SK-N-MC (cell line): Measurements from ENCODE around the gene ANKRD22.
"Not testable (repeated sequence)": the region's sequence is repeated elsewhere in the genome, so short reads cannot be mapped to it uniquely, and the experiment has no call there.

Source experiments
- DNase-seq: peaks from one replicate; pipeline ENCODE4 v3.0.0-alpha.2; 2011; ENCODE audit warnings: low read depth, low spot score
- H3K27ac ChIP-seq: fragments of 200-600 bp; sonication (generic); 2 replicates; pipeline ENCODE4 v1.5.1; 2016; ENCODE audit warnings: mixed run types
- H3K36me3 ChIP-seq: fragments of 200-600 bp; sonication (generic); 2 replicates; pipeline ENCODE4 v1.6.1; 2017; ENCODE audit warnings: antibody characterized with exemption, low read length, mixed read lengths; ENCODE audit not compliant: insufficient read depth
- H3K4me3 ChIP-seq: fragments of 200-600 bp; sonication (generic); 2 replicates; pipeline ENCODE4 v1.5.1; 2016
- H3K9ac ChIP-seq: fragments of 200-600 bp; sonication (generic); 2 replicates; pipeline ENCODE4 v1.8.0; 2017; ENCODE audit warnings: mixed run types, mixed read lengths; ENCODE audit not compliant: insufficient read length
- H3K9me3 ChIP-seq: fragments of 200-600 bp; sonication (generic); 2 replicates; pipeline ENCODE4 v1.6.1; 2017; ENCODE audit warnings: low read depth, mild to moderate bottlenecking, antibody characterized with exemption, low read length, moderate library complexity, mixed read lengths
- EZH2 ChIP-seq: fragments of 200-600 bp; sonication (generic); IDR thresholded peaks from one replicate; pipeline ENCODE4 v1.6.1; 2017; ENCODE audit warnings: antibody characterized with exemption
- FOXP2 ChIP-seq: optimal IDR thresholded peaks from 2 replicates; pipeline ENCODE3; 2011; ENCODE audit warnings: mild to moderate bottlenecking, moderate library complexity; ENCODE audit not compliant: insufficient read depth; ENCODE audit errors: extremely low read length, control extremely low read depth
- POLR2AphosphoS5 ChIP-seq: IDR thresholded peaks from 2 replicates; pipeline ENCODE4 v1.6.1; 2012; ENCODE audit warnings: mild to moderate bottlenecking, low read depth, low read length, borderline replicate concordance

ANKRD22 gene

GRCh38 chr10:88890681-88891381 lies 39.2 kb upstream of the ANKRD22 start:
- H3K4me3 ChIP-seq: no peak overlapping the region
- no peaks in the 10 kb centered on the region for H3K9me3 ChIP-seq
- H3K27ac ChIP-seq: no peak overlapping the region
- DNase-seq: no peak
- no peak overlapping the region for H3K9ac ChIP-seq
- H3K36me3 ChIP-seq: no peaks in the 10 kb centered on the region
- TF ChIP-seq POLR2AphosphoS5 (no peak), FOXP2 (no peak), EZH2 (no peak)

DNA sequence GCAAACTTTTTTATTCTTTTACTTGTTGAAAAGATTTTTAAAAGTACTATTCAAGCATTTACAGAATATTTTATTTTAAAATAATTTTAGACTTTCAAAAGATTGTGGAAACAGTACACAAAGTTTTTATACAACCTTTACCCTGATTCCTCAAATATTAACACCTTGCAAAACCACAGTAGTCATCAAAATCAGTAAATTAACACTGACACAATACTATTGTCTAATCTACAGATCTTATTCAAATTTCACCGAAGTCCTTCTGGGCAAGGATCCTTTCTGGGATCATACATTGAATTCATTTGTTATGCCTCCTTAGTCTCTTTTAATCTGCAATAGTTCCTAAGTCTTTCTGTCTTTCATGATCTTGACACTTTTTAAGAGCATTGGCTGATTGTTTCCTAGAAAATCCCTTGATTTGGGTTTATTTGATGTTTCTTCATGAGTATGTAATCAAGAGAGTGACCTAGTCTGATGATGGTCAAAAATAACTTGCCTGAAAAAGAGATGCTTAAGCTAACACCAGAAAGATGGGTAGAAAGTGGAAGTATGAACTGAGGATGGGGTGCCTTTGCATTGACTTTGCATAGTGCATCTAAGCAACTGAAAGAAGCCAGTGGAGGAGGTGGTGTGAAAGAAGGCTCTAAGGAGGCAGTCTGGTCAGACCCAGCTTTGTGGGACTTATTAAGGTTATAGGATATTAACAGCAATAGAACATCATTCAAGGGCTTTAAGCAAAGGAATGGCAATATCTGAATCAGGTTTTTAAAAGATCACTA lies 38.1 kb upstream of the ANKRD22 start:
- Histone ChIP-seq H3K4me3 (no peak overlapping the region), H3K9me3 (no peaks in the 10 kb centered on the region), H3K36me3 (no peaks in the 10 kb centered on the region), H3K27ac (no peak overlapping the region), H3K9ac (no peak overlapping the region)
- DNase-seq: no peak
- TF ChIP-seq EZH2: no peak
- TF ChIP-seq POLR2AphosphoS5: no peak
- no peak for TF ChIP-seq FOXP2

DNA sequence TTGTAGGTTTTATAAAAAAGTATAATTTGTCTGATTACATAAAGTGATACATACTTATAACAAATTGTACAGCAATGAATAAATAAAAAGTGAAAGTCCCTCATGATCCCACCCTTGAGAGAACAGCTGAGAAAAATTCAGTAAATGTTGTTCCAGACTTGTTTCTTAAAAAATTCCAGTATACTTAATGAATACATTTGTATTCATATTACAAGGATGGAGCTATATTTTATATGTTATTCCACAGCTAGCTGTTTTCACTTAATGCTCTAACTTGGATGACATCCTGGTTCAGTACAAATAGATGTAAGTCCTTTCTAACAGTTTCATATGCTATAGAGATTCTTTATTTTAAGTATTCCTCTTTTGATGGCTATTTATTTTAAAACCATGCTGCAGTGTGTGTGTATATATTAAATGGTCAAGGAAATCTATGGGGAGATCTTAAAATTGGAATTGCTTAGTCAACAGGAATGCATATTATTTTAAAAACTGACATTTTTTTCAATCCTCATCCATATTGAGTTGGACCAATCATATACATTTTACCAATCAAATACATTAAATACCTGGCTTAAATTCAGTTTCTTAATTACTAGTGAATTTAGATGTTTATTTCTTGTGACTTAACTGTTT lies 37.3 kb upstream of the ANKRD22 start:
- DNase-seq: no peak
- no peak overlapping the region for H3K9ac ChIP-seq
- H3K27ac ChIP-seq: no peak overlapping the region
- H3K36me3 ChIP-seq: no peaks in the 10 kb centered on the region
- H3K9me3 ChIP-seq: no peaks in the 10 kb centered on the region
- no peak for TF ChIP-seq EZH2
- no peak overlapping the region for H3K4me3 ChIP-seq

GRCh38 chr10:88886557-88886956 lies 34.9 kb upstream of the ANKRD22 start:
- no peaks in the 10 kb centered on the region for H3K36me3 ChIP-seq
- DNase-seq: no peak
- H3K9me3 ChIP-seq: no peaks in the 10 kb centered on the region
- no peak overlapping the region for H3K9ac ChIP-seq
- H3K4me3 ChIP-seq: no peak overlapping the region
- no peak for TF ChIP-seq POLR2AphosphoS5
- no peak for TF ChIP-seq FOXP2
- H3K27ac ChIP-seq: no peak overlapping the region

DNA sequence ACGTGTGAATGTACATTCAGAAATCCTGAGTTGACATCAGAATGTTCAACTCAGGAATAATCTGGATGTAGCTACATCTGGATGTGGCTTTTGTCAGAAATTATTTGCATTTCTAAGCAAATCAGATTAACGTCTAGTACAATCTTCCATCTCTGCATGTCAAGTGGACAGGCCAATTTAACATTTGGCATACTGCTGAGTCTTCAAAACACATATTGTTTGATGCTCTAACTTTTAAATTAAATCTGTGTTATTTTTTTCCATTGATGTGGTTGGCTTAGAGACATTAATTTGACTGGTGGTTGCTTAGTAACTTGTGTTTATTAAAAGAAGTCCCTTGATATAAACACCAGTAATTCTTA lies 31.8 kb upstream of the ANKRD22 start:
- TF ChIP-seq EZH2 (no peak), POLR2AphosphoS5 (no peak)
- no peaks in the 10 kb centered on the region for H3K36me3 ChIP-seq
- H3K9me3 ChIP-seq: no peaks in the 10 kb centered on the region
- no peak overlapping the region for H3K9ac ChIP-seq
- no peak overlapping the region for H3K4me3 ChIP-seq
- no peak overlapping the region for H3K27ac ChIP-seq
- DNase-seq: no peak

GRCh38 chr10:88882646-88883447 lies 31.2 kb upstream of the ANKRD22 start:
- H3K27ac ChIP-seq: peak overlapping the region; percentile 86
- peak overlapping the region; percentile 81 for H3K4me3 ChIP-seq
- not testable (repeated sequence) for H3K9me3 ChIP-seq, H3K36me3 ChIP-seq, H3K9ac ChIP-seq
- DNase-seq: peak; percentile 28

DNA sequence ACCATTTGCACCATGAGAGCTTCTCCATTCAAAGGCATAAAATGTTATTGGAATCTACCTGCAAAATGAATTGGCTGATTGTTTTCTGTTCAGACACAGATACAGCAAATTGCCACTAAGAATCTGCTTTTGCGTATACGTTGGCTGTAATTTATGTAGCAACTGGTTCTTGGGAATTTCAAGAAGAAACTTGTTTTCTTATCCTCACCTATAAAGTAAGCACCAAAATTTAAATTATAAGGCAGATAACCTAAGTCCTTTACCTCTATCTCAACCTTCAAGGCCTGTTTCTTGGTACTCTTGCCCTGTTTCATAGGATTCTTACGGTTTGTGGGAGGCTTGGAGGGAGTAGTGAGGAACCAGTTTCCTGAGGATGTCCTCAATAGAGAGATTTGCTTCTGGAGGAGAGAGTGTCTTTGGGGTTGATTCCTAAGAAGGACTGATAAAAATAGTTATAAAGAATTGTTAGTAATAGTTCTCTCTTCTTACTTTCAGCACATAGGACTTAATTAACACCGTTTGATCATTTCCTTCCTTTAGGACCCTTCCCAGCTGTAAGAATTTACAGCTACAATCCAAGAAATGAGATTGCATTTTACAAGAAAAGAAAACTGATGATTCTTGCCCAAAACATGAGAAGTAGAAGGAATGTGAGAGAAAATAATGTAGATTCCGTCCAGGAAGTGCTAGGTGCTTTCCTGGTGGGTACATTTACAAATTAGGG lies 30.4 kb upstream of the ANKRD22 start:
- Histone ChIP-seq H3K9ac (no peak overlapping the region), H3K36me3 (no peaks in the 10 kb centered on the region), H3K4me3 (peak overlapping the region; percentile 81), H3K27ac (peak overlapping the region; percentile 86), H3K9me3 (no peaks in the 10 kb centered on the region)
- TF ChIP-seq FOXP2: no peak
- TF ChIP-seq POLR2AphosphoS5: no peak
- no peak for DNase-seq

DNA sequence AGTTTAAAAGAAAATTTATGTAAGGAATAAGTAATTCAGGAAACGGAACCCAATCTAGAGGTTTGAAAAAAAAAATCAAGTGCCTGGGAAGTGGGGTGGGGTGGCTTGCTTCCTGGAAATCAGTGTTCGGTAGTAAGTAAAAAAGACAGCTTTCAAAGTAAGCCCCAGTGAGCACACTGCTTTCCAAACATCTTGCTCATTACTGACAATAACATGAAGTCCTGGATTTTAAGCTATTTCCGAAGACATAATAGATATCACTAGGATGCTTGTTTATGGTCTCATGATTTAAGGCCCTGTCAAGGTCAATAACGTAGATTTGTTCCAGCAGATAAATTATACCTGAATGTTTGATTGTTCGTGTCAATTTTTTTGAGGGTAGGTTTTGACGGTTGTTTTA lies 29.7 kb upstream of the ANKRD22 start:
- Histone ChIP-seq H3K27ac (no peak overlapping the region), H3K9ac (no peak overlapping the region), H3K9me3 (no peaks in the 10 kb centered on the region), H3K4me3 (peak overlapping the region; percentile 81), H3K36me3 (no peaks in the 10 kb centered on the region)
- DNase-seq: no peak
- no peak for TF ChIP-seq EZH2
- TF ChIP-seq FOXP2: no peak
- no peak for TF ChIP-seq POLR2AphosphoS5
